GM12865 (cell line): ENCODE measurements around the gene TAF10.

ENCODE experiments used
- DNase-seq: peaks from one replicate; pipeline ENCODE4 v3.0.0; 2010; ENCODE audit warnings: low read depth
- H3K4me3 ChIP-seq: 2 replicates; pipeline ENCODE4 v1.5.1; 2011; ENCODE audit warnings: mild to moderate bottlenecking, low read depth, low read length, control low read depth
- TF ChIP-seq, protein P1 (sequence below): IDR thresholded peaks from 2 replicates; pipeline ENCODE4 v1.5.1; 2011; ENCODE audit warnings: low read length, control low read depth, low read depth, inconsistent platforms; ENCODE audit not compliant: insufficient read depth; ENCODE audit errors: missing control alignments

TAF10 gene

DNA sequence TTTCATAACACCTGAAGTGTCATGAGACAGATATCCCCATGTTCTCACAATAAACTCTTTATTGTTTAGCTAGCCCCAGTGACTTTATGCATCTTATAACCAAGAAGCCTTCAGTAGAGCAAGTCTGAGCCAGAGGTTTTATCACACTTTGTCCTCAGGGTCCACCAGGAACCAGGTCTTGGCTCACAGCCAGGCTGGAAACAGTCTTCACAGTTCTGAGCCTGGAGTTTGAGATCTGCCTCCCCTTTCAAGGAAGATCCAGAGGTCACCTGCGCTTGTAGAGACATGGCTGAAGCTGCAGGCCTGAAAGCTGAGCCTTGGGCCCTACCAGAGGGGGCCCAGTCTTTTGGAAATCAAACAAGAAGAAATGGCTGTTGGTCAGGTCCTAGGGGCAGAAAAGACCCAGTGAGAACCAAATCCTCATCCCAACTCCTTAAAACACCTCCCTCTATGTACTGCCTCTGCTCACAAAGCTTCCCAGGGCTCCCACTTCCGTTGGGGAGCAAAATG is 12.1 kb downstream of the TAF10 start:
- DNase-seq = no peak
- no peak overlapping the region for H3K4me3 ChIP-seq
- TF ChIP-seq, protein P1, sequence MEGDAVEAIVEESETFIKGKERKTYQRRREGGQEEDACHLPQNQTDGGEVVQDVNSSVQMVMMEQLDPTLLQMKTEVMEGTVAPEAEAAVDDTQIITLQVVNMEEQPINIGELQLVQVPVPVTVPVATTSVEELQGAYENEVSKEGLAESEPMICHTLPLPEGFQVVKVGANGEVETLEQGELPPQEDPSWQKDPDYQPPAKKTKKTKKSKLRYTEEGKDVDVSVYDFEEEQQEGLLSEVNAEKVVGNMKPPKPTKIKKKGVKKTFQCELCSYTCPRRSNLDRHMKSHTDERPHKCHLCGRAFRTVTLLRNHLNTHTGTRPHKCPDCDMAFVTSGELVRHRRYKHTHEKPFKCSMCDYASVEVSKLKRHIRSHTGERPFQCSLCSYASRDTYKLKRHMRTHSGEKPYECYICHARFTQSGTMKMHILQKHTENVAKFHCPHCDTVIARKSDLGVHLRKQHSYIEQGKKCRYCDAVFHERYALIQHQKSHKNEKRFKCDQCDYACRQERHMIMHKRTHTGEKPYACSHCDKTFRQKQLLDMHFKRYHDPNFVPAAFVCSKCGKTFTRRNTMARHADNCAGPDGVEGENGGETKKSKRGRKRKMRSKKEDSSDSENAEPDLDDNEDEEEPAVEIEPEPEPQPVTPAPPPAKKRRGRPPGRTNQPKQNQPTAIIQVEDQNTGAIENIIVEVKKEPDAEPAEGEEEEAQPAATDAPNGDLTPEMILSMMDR = no peak

DNA sequence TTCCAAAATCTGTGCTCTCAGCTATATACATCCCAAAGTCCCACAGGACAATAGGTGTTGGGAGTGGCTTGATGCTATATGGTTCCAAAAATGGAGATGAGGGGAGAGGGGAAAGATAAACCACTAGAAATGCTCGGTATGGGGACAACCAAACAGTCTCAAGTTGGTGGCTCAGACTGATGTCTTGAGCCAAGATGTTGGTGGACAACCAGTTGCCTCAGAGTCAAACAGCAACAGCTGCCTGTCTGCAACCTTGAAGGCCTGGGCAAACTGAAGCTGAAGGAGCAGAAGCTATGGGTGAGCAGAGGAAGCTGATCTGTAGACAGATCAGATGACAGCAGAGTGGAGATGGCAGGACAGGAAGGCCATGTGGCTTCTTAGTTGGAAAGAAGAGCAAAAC is 12.6 kb downstream of the TAF10 start:
- TF ChIP-seq, protein P1 = no peak
- no peak for DNase-seq
- H3K4me3 ChIP-seq = no peak overlapping the region

DNA sequence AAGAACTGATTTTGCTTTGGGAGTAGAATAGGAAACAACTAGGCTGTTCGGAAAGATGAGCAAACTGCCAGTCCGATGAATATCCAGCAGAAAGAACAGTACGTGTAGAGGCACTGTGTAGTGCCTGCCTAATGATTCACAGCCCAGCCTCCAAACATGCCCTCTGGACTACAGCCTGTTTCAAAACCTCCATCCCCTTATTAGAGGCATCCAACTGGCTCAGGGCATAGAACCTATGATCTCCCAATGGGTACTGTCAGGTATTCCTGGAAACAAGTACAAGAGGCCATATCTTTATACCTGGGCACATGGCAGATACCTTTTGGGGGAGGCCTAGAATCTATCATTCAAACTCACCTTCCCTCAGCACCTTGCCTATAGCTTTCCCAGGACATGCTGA is 13.5 kb downstream of the TAF10 start:
- no peak for DNase-seq
- no peak overlapping the region for H3K4me3 ChIP-seq
- TF ChIP-seq, protein P1 = no peak

DNA sequence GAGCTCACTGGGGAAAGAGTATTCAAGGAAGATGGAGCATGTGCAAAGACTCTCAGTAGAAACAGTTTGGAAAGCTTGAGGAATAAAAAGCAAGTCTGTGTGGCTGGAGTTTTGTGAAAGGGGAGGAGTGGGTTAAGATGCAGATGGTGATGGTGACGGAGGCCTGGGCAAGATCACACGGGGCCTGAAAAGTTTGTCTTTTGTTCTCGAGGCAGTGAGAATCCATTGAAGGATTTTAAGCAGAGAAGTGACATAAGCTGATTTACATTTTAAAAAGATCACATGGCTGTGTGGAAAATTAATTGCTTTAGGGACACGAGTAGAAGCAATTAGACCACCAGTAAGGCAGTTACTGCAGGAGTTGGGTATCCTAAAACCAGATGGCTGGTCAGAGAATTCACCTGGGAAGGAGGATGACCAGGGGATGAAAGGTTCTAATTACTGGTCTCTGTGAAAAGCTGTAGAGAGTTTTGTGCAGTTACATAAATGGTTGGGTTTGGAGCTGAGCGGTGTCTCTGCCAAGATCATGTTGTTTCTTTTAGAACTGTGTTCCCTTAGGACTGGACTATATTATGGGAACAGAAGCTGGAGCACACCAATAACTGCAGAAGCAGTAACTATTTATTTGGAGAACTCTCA is 15.7 kb downstream of the TAF10 start:
- H3K4me3 ChIP-seq = no peak overlapping the region
- TF ChIP-seq, protein P1 = no peak
- DNase-seq = no peak

DNA sequence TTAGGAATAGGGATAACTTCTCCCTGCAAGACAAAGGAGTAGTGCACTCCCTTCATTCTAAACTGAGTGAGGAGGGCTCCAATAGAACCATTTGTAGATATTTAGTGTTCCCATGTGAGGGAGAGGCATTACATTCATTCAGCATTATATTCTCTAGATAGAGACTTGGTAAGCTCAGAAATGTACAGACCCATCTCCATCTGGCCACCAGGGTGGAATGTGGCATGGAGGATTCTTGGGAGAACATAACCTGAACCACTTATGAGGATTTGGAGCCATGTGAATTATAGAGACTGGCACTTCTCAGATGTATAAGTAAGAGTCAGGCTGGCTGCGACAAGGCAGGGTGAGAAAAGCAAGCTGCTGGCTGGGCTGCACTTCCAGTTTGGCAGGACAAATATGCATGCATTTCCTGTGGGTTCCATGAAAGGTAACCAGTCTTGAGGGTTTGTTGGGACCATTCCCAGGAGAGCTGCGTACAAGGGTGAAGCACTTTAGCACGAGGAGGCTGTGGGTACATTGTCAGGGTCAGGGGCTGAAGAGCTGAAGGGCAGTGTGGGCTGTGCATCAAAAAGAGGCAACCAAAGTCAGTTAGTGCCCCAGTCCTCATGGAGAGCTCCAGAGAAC is 17.8 kb downstream of the TAF10 start:
- DNase-seq = no peak
- H3K4me3 ChIP-seq = no peak overlapping the region
- TF ChIP-seq, protein P1 = no peak

DNA sequence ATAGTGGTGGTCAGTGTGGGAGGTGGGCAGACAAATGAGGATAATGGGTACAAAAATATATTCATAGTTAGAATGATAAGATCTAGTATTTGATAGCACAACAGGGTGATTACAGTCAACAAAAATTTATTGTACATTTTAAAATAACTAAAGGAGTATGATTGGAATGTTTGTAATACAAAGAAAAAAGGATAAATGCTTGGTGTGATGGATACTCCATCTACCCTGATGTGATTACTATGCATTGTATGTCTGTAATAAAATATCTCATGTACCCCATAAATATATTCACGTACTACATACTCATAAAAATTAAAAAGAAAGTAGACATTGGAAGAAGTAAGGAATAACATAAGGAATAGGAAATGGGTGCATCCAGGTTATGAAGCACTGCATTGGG is 24.0 kb downstream of the TAF10 start:
- TF ChIP-seq, protein P1 = no peak
- DNase-seq = no peak

More for the DNA sequence above, 24.0 kb downstream of the TAF10 start:
- H3K4me3 ChIP-seq = no peak overlapping the region
